H9 (cell line): Measurements from ENCODE around the gene CD48. TPM values are rescaled to one million over a fixed set of nuclear protein-coding genes. Genes with fewer than 3 reads are reported as not detected.

ENCODE experiments used
- DNase-seq: peaks from one replicate; pipeline ENCODE4 v3.0.0-alpha.2; 2017
- H2AFZ ChIP-seq: one replicate; pipeline ENCODE4 v1.6.1; 2013; ENCODE audit warnings: mild to moderate bottlenecking, low read length, control low read depth, moderate library complexity
- H2AK5ac ChIP-seq: 2 replicates; pipeline ENCODE4 v1.6.1; 2013; ENCODE audit warnings: low read length, control low read depth, mixed read lengths; ENCODE audit not compliant: insufficient read length
- H2BK120ac ChIP-seq: one replicate; pipeline ENCODE4 v1.6.1; 2013; ENCODE audit warnings: low read depth, mild to moderate bottlenecking, low read length, control low read depth, inconsistent platforms; ENCODE audit not compliant: poor library complexity, severe bottlenecking
- H2BK12ac ChIP-seq: 2 replicates; pipeline ENCODE4 v1.6.1; 2013; ENCODE audit warnings: low read length, control low read depth, mixed read lengths, low read depth; ENCODE audit not compliant: insufficient read length
- H2BK15ac ChIP-seq: 2 replicates; pipeline ENCODE4 v1.6.1; 2013; ENCODE audit warnings: low read depth, low read length, control low read depth
- H2BK20ac ChIP-seq: one replicate; pipeline ENCODE4 v1.6.1; 2013; ENCODE audit warnings: low read depth, mild to moderate bottlenecking, low read length, control low read depth, inconsistent platforms; ENCODE audit not compliant: poor library complexity, severe bottlenecking
- H2BK5ac ChIP-seq: 2 replicates; pipeline ENCODE4 v1.6.1; 2013; ENCODE audit warnings: low read length, control low read depth, mixed read lengths; ENCODE audit not compliant: insufficient read length
- H3K14ac ChIP-seq: 2 replicates; pipeline ENCODE4 v1.6.1; 2013; ENCODE audit warnings: low read length, control low read depth; ENCODE audit not compliant: insufficient read depth
- H3K18ac ChIP-seq: 2 replicates; pipeline ENCODE4 v1.6.1; 2013; ENCODE audit warnings: low read depth, mild to moderate bottlenecking, mixed read lengths, low read length, control low read depth; ENCODE audit not compliant: insufficient read length
- H3K23ac ChIP-seq: 2 replicates; pipeline ENCODE4 v1.6.1; 2013; ENCODE audit warnings: low read length, control low read depth, mixed read lengths, low read depth; ENCODE audit not compliant: insufficient read length
- H3K23me2 ChIP-seq: 2 replicates; pipeline ENCODE4 v1.6.1; 2013; ENCODE audit warnings: low read depth, mild to moderate bottlenecking, mixed read lengths, low read length, control low read depth; ENCODE audit not compliant: insufficient read length, poor library complexity, severe bottlenecking
- H3K27ac ChIP-seq: 2 replicates; pipeline ENCODE4 v1.5.1; 2013; ENCODE audit warnings: low read length, control low read depth, mixed read lengths, low read depth; ENCODE audit not compliant: insufficient read length
- H3K27me3 ChIP-seq: 2 replicates; pipeline ENCODE4 v1.6.1; 2013; ENCODE audit warnings: low read length, control low read depth, inconsistent platforms; ENCODE audit not compliant: insufficient read depth
- H3K4ac ChIP-seq: 2 replicates; pipeline ENCODE4 v1.6.1; 2013; ENCODE audit warnings: low read depth, mild to moderate bottlenecking, control low read depth, inconsistent platforms, low read length, moderate library complexity
- H3K4me1 ChIP-seq: 2 replicates; pipeline ENCODE4 v1.6.1; 2013; ENCODE audit warnings: low read length, control low read depth, inconsistent platforms; ENCODE audit not compliant: insufficient read depth
- H3K4me2 ChIP-seq: 2 replicates; pipeline ENCODE4 v1.6.1; 2013; ENCODE audit warnings: low read length, control low read depth, mixed read lengths; ENCODE audit not compliant: insufficient read length, insufficient read depth
- H3K56ac ChIP-seq: 2 replicates; pipeline ENCODE4 v1.6.1; 2013; ENCODE audit warnings: low read depth, mild to moderate bottlenecking, mixed read lengths, low read length, control low read depth; ENCODE audit not compliant: insufficient read length
- H3K79me1 ChIP-seq: 2 replicates; pipeline ENCODE4 v1.6.1; 2013; ENCODE audit warnings: low read depth, mild to moderate bottlenecking, moderate library complexity, low read length, control low read depth, inconsistent platforms; ENCODE audit not compliant: insufficient read depth, poor library complexity, severe bottlenecking
- H3K79me2 ChIP-seq: 2 replicates; pipeline ENCODE4 v1.6.1; 2013; ENCODE audit warnings: low read length, control low read depth, inconsistent platforms; ENCODE audit not compliant: insufficient read depth
- H3K9ac ChIP-seq: 2 replicates; pipeline ENCODE4 v1.6.1; 2013; ENCODE audit warnings: low read length, control low read depth, mixed read lengths; ENCODE audit not compliant: insufficient read length; ENCODE audit errors: extremely low read depth
- H3K9me3 ChIP-seq: one replicate; pipeline ENCODE4 v1.6.1; 2013; ENCODE audit warnings: low read depth, low read length, inconsistent platforms; ENCODE audit not compliant: control insufficient read depth
- H3T11ph ChIP-seq: one replicate; pipeline ENCODE4 v1.6.1; 2013; ENCODE audit warnings: mild to moderate bottlenecking, low read length, control low read depth, inconsistent platforms
- H4K20me1 ChIP-seq: one replicate; pipeline ENCODE4 v1.6.1; 2013; ENCODE audit not compliant: control insufficient read depth, insufficient read length, insufficient read depth
- H4K5ac ChIP-seq: 2 replicates; pipeline ENCODE4 v1.6.1; 2013; ENCODE audit warnings: low read depth, mild to moderate bottlenecking, mixed read lengths, low read length, control low read depth; ENCODE audit not compliant: insufficient read length
- H4K8ac ChIP-seq: replicated peaks from 2 replicates; pipeline ENCODE4 v1.6.1; 2013; ENCODE audit warnings: low read length, control low read depth, mixed read lengths, low read depth; ENCODE audit not compliant: insufficient read length
- H4K91ac ChIP-seq: 2 replicates; pipeline ENCODE4 v1.6.1; 2013; ENCODE audit warnings: low read depth, mild to moderate bottlenecking, moderate library complexity, mixed read lengths, low read length, control low read depth; ENCODE audit not compliant: insufficient read length
- H3K27ac Mint-ChIP-seq, 3 experiments: 2 replicates in 2 of 3; 3 replicates in 1 of 3; pipeline ENCODE4 v1.8.0; 2020 to 2021; ENCODE audit warnings: mixed read lengths in 3 of 3, mild to moderate bottlenecking in 1 of 3, moderate library complexity in 1 of 3
- H3K27me3 Mint-ChIP-seq: 2 replicates; pipeline ENCODE4 v1.8.0; 2021; ENCODE audit warnings: low read depth, mild to moderate bottlenecking, moderate library complexity, mixed read lengths
- H3K36me3 Mint-ChIP-seq, 3 experiments: 2 replicates in 2 of 3; 3 replicates in 1 of 3; pipeline ENCODE4 v1.8.0; 2020 to 2021; ENCODE audit warnings: low read depth in 3 of 3, mixed read lengths in 3 of 3; ENCODE audit not compliant: insufficient read depth in 1 of 3
- H3K4me1 Mint-ChIP-seq, 2 experiments: 2 replicates each; pipeline ENCODE4 v1.8.0; 2020; ENCODE audit warnings: mixed read lengths in 2 of 2
- H3K4me3 Mint-ChIP-seq, 2 experiments: 2 replicates in 1 of 2; 3 replicates in 1 of 2; pipeline ENCODE4 v1.8.0; 2020 to 2021; ENCODE audit warnings: mild to moderate bottlenecking in 2 of 2, mixed read lengths in 2 of 2, moderate library complexity in 1 of 2
- H3K9me3 Mint-ChIP-seq, 2 experiments: 2 replicates in 1 of 2; 3 replicates in 1 of 2; pipeline ENCODE4 v1.8.0; 2020; ENCODE audit warnings: mild to moderate bottlenecking in 2 of 2, mixed read lengths in 2 of 2, moderate library complexity in 1 of 2
- CTCF ChIP-seq: fragments of 200-600 bp; sonication (generic); conservative IDR thresholded peaks from 3 replicates; pipeline ENCODE4 v1.8.0; 2021; ENCODE audit warnings: antibody characterized with exemption, mild to moderate bottlenecking
- WGBS: extraction: QIAGEN DNeasy Blood & Tissue Kit; methylation state at CpG from one replicate; pipeline ENCODE4 v1.1.7; 2013; ENCODE audit warnings: missing lambda C conversion rate, low lambda C conversion rate, mixed read lengths; ENCODE audit not compliant: insufficient read length; ENCODE audit errors: extremely low coverage; 5-methylcytosine and 5-hydroxymethylcytosine counted together
- total RNA-seq: library from RNA; stranded (reverse); gene quantifications from 2 replicates; pipeline ENCODE4 v1.2.1, GENCODE V29; 2021

The CD48 gene
- total RNA-seq, 1 experiment from 2014 or later: not detected

DNA sequence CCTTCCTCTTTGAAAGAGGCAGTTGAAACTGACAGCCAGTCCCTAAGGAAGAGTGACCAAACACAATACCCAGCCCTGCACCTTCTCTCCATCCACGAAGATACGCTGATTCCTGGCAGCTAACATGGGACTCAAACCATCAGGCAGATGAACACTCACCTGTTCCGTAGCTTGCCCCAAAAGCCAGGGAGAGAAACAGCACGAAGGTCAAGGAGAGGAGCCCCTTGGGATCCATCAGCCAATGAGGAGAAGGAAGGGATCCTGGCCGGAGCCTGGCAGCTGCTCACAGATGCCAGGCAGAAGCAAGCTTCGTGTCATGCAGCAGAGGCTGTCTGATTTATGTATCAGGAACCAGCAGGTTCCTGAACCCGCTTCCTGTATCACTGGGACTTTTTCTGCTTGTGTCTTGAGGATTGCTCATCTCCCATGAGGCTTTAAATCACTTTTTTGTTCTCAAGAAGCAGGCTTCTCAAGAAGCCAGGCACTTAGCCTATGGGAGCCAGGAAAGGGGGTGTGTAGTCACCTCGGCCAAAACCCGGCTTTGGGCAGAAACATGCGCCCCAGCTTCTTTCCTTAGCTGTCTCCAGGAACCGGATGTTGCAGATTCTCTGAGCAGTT, 64.8 kb downstream of the CD48 start, which contains the start of gene SLAMF1:
TSS of gene SLAMF1 (minus strand) at position 334 of the 618 bp plus-strand sequence. CDS start at position 235, 99 bp downstream.
- no peak within 1 kb of the TSS for H4K8ac ChIP-seq
- H4K5ac ChIP-seq: no peak within 1 kb of the TSS
- no peak within 1 kb of the TSS for H2AK5ac ChIP-seq
- H3K23ac ChIP-seq: no peak within 1 kb of the TSS
- no peak for DNase-seq
- Mint-ChIP-seq H3K27me3 (peaks cover 6% of the 10 kb centered on the region; the same call in 1 of the 2 replicates), H3K36me3 (peaks cover 0 to 5% (median 2%) of the 10 kb centered on the region in 3 experiments; a peak in 3 of 7 replicates), H3K9me3 (no peaks in the 10 kb centered on the region; a peak in 2 of 5 replicates), H3K27ac (peak within 1 kb of the TSS in 1 of 3 experiments; percentile 3; a peak in 2 of 7 replicates), H3K4me1 (peaks cover 12 to 14% of the 10 kb centered on the region in 2 experiments), H3K4me3 (no peak within 1 kb of the TSS; a peak in 1 of 5 replicates)
- H3K27ac ChIP-seq: no peak within 1 kb of the TSS
- no peaks in the 10 kb centered on the region for H3K79me1 ChIP-seq
- no peaks in the 10 kb centered on the region for H3K23me2 ChIP-seq
- no peaks in the 10 kb centered on the region for H3K79me2 ChIP-seq
- no peak within 1 kb of the TSS for H2BK5ac ChIP-seq
- no peak within 1 kb of the TSS for H2BK12ac ChIP-seq
- no peak within 1 kb of the TSS for H2BK20ac ChIP-seq
- no peak within 1 kb of the TSS for H2BK120ac ChIP-seq
- WGBS: no CpG with 5 or more reads among the region's 11 CpGs
- no peak within 1 kb of the TSS for H2AFZ ChIP-seq
- no peak within 1 kb of the TSS for H4K91ac ChIP-seq
- no peak within 1 kb of the TSS for H3K18ac ChIP-seq
- no peak within 1 kb of the TSS for H3K4me2 ChIP-seq
- peaks cover 5% of the 10 kb centered on the region; the same call in 1 of the 2 replicates for H3K4me1 ChIP-seq
- H3K4ac ChIP-seq: no peak within 1 kb of the TSS
- no peaks in the 10 kb centered on the region for H3K27me3 ChIP-seq
- no peak within 1 kb of the TSS for H3K56ac ChIP-seq
- H3K9me3 ChIP-seq: no peaks in the 10 kb centered on the region
- no peak within 1 kb of the TSS for H3K9ac ChIP-seq
- H4K20me1 ChIP-seq: no peaks in the 10 kb centered on the region
- no peak within 1 kb of the TSS for H3T11ph ChIP-seq
- no peak within 1 kb of the TSS for H3K14ac ChIP-seq
- no peak within 1 kb of the TSS for H2BK15ac ChIP-seq
- TF ChIP-seq CTCF: no peak
